ENCODE results near the gene ACMSD.
"Not testable (repeated sequence)": the region's sequence is repeated elsewhere in the genome, so short reads cannot be mapped to it uniquely, and the experiment has no call there.

- TF ChIP-seq CTCF, POLR2A, POLR2AphosphoS5 (IDR thresholded peaks at IDR 0.05): not testable (repeated sequence)
Observed at GRCh38 chr2:134847582-134847981, 9.2 kb downstream of the ACMSD start.

All from prostate gland (tissue), 2 donors.